A549 (cell line): ENCODE measurements around the gene ZNF282. TPM values are rescaled to one million over a fixed set of nuclear protein-coding genes. Genes with fewer than 3 reads are reported as not detected.

ENCODE experiments used
- ATAC-seq, 2 experiments: fragments of 200-7000 bp in 1 of 2; fragments of >200 bp in 1 of 2; cut with Nextera tagmentation in 1 of 2; cut with Tn5 transposase in 1 of 2; 3 replicates each; pipeline versions ENCODE4 v1.8.0 to v1.9.1; 2018 to 2020; ENCODE audit warnings: mild to moderate bottlenecking in 1 of 2, moderate library complexity in 1 of 2
- CTCF ChIA-PET: fragments of 300-600 bp; sonication (Branson Sonifier 250); formaldehyde crosslinking; extraction: SDS; loops from one replicate; lab custom pipeline; 2021; ENCODE audit warnings: antibody characterized with exemption, inconsistent platforms; lab: Yijun Ruan, JAX
- POLR2A ChIA-PET: fragments of 350-600 bp; formaldehyde crosslinking; extraction: SDS; loops from one replicate; lab custom pipeline; 2021; ENCODE audit warnings: antibody characterized with exemption, inconsistent platforms; lab: Yijun Ruan, JAX
- DNase-seq, 2 experiments: peaks; one replicate each; pipeline versions ENCODE4 v3.0.0 to v3.0.0-alpha.2; 2011 to 2016; ENCODE audit warnings: low read depth in 1 of 2, low spot score in 1 of 2
- FAIRE-seq: peaks from 2 replicates; lab custom pipeline; 2011; peaks lifted over from hg19 to GRCh38; lab: Jason Lieb, UNC
- H3K27ac ChIP-seq, 2 experiments: fragments of >200 bp; sonication (Bioruptor Twin); formaldehyde crosslinking; 3 replicates each; pipeline ENCODE4 v1.5.1; 2016 to 2017
- H3K4me1 ChIP-seq: fragments of >200 bp; sonication (Bioruptor Twin); formaldehyde crosslinking; 3 replicates; pipeline ENCODE4 v1.6.1; 2016
- H3K4me2 ChIP-seq: fragments of >200 bp; sonication (Bioruptor Twin); formaldehyde crosslinking; 3 replicates; pipeline ENCODE4 v1.6.1; 2016
- H3K4me3 ChIP-seq: fragments of >200 bp; sonication (Bioruptor Twin); formaldehyde crosslinking; 3 replicates; pipeline ENCODE4 v1.5.1; 2016
- H3K9me3 ChIP-seq: fragments of >200 bp; sonication (Bioruptor Twin); formaldehyde crosslinking; 3 replicates; pipeline ENCODE4 v1.6.1; 2016
- CBX8 ChIP-seq: fragments of 200-600 bp; sonication (generic); IDR thresholded peaks from 2 replicates; pipeline ENCODE4 v1.6.1; 2016
- CHD2 ChIP-seq: fragments of 150-350 bp; IDR thresholded peaks from 2 replicates; pipeline ENCODE4 v1.6.1; 2014; ENCODE audit warnings: low read length; ENCODE audit not compliant: partially characterized antibody
- ELK1 ChIP-seq: fragments of 150-350 bp; IDR thresholded peaks from 2 replicates; pipeline ENCODE4 v1.6.1; 2014; ENCODE audit warnings: low read depth, mild to moderate bottlenecking, low read length
- EP300 ChIP-seq, 2 experiments: fragments of >200 bp; sonication (Bioruptor Twin); formaldehyde crosslinking; IDR thresholded peaks; 2 replicates in 1 of 2; 3 replicates in 1 of 2; pipeline ENCODE4 v1.6.1; 2016 to 2017
- ESRRA ChIP-seq: fragments of 150-350 bp; IDR thresholded peaks from 2 replicates; pipeline ENCODE4 v1.6.1; 2014; ENCODE audit warnings: mild to moderate bottlenecking, low read length, borderline replicate concordance
- FOSB ChIP-seq: fragments of 250-450 bp; sonication (Bioruptor Pico); IDR thresholded peaks from 2 replicates; pipeline ENCODE4 v1.5.0; 2020; ENCODE audit warnings: mild to moderate bottlenecking, moderate library complexity
- FOSL2 ChIP-seq, 2 experiments: fragments of 450-650 bp in 1 of 2; fragments of >200 bp in 1 of 2; sonication (Bioruptor Twin) in 1 of 2; formaldehyde crosslinking; IDR thresholded peaks; 2 replicates each; pipeline versions ENCODE4 v1.5.0 to v1.6.1; 2016 to 2020; ENCODE audit warnings: mild to moderate bottlenecking in 1 of 2, moderate library complexity in 1 of 2
- FOXS1 ChIP-seq: fragments of 250-450 bp; sonication (Bioruptor Pico); IDR thresholded peaks from 2 replicates; pipeline ENCODE4 v1.5.0; 2020; ENCODE audit warnings: mild to moderate bottlenecking, moderate library complexity
- GATA3 ChIP-seq: IDR thresholded peaks from 2 replicates; pipeline ENCODE4 v1.6.1; 2012; ENCODE audit warnings: borderline replicate concordance
- HEYL ChIP-seq: fragments of 250-450 bp; sonication (Bioruptor Pico); IDR thresholded peaks from 2 replicates; pipeline ENCODE4 v1.8.0; 2021; ENCODE audit warnings: mild to moderate bottlenecking, moderate library complexity
- HOXB13 ChIP-seq: fragments of 250-450 bp; sonication (Bioruptor Pico); IDR thresholded peaks from 2 replicates; pipeline ENCODE4 v1.5.0; 2020; ENCODE audit warnings: low read depth, mild to moderate bottlenecking, moderate library complexity
- HOXB5 ChIP-seq: fragments of 250-450 bp; sonication (Bioruptor Pico); IDR thresholded peaks from 2 replicates; pipeline ENCODE4 v1.5.0; 2020; ENCODE audit warnings: mild to moderate bottlenecking, moderate library complexity
- JUN ChIP-seq, 2 experiments: fragments of >200 bp; sonication (Bioruptor Twin); formaldehyde crosslinking; IDR thresholded peaks; 2 replicates in 1 of 2; 3 replicates in 1 of 2; pipeline ENCODE4 v1.6.1; 2016 to 2017
- JUNB ChIP-seq: fragments of >200 bp; sonication (Bioruptor Twin); formaldehyde crosslinking; IDR thresholded peaks from 2 replicates; pipeline ENCODE4 v1.6.1; 2016
- KDM1A ChIP-seq: fragments of 200-600 bp; sonication (generic); IDR thresholded peaks from 2 replicates; pipeline ENCODE4 v1.6.1; 2016; ENCODE audit warnings: low read depth, mild to moderate bottlenecking
- MAZ ChIP-seq: fragments of 150-350 bp; IDR thresholded peaks from 2 replicates; pipeline ENCODE4 v1.6.1; 2014; ENCODE audit warnings: antibody characterized with exemption, low read depth, low read length, borderline replicate concordance
- MYC ChIP-seq: IDR thresholded peaks from 2 replicates; pipeline ENCODE4 v1.6.1; 2012; ENCODE audit warnings: mild to moderate bottlenecking, inconsistent platforms, low read length, improper control_type of control experiment, borderline replicate concordance
- PHF8 ChIP-seq: fragments of 200-600 bp; sonication (generic); IDR thresholded peaks from 2 replicates; pipeline ENCODE4 v1.6.1; 2016; ENCODE audit warnings: low read depth, mild to moderate bottlenecking, antibody characterized with exemption, moderate library complexity, borderline replicate concordance
- POLR2AphosphoS2 ChIP-seq: conservative IDR thresholded peaks from 2 replicates; pipeline ENCODE4 v1.6.1; 2012; ENCODE audit warnings: low read length, improper control_type of control experiment, inconsistent platforms
- TFCP2L1 ChIP-seq: fragments of 250-450 bp; sonication (Bioruptor Pico); IDR thresholded peaks from 2 replicates; pipeline ENCODE4 v1.5.0; 2021; ENCODE audit warnings: mild to moderate bottlenecking
- TP53 ChIP-seq: fragments of 250-450 bp; sonication (Bioruptor Pico); IDR thresholded peaks from 2 replicates; pipeline ENCODE4 v1.5.0; 2021; ENCODE audit warnings: mild to moderate bottlenecking, moderate library complexity
- USF2 ChIP-seq: fragments of 450-650 bp; IDR thresholded peaks from 2 replicates; pipeline ENCODE4 v1.6.1; 2014; ENCODE audit warnings: antibody characterized with exemption
- ZC3H11A ChIP-seq: fragments of 450-650 bp; IDR thresholded peaks from 2 replicates; pipeline ENCODE4 v1.6.1; 2014; ENCODE audit warnings: antibody characterized with exemption, mild to moderate bottlenecking
- ZFP36 ChIP-seq: fragments of 450-650 bp; IDR thresholded peaks from 2 replicates; pipeline ENCODE4 v1.6.1; 2014; ENCODE audit warnings: borderline replicate concordance; ENCODE audit not compliant: partially characterized antibody
- ZNF302 ChIP-seq: fragments of 250-450 bp; sonication (Bioruptor Pico); IDR thresholded peaks from 2 replicates; pipeline ENCODE4 v1.9.0; 2021; ENCODE audit warnings: inconsistent platforms, mild to moderate bottlenecking, moderate library complexity
- ZSCAN20 ChIP-seq: fragments of 250-450 bp; sonication (Bioruptor Pico); IDR thresholded peaks from 2 replicates; pipeline ENCODE4 v1.8.0; 2022; ENCODE audit warnings: mild to moderate bottlenecking, moderate library complexity
- WGBS: methylation state at CpG from one replicate; pipeline ENCODE4 v1.1.6; 2017; ENCODE audit errors: missing lambda C conversion rate; 5-methylcytosine and 5-hydroxymethylcytosine counted together
- polyA plus RNA-seq, 4 experiments: library from polyadenylated mRNA; depleted of rRNA in 3 of 4; stranded (reverse); fragments of >200 nt; fragmentation: RNase III in 1 of 4; extraction: RNeasy Plus Mini Kit Qiagen cat#74134 plus additional on column Dnase treatment in 1 of 4; gene quantifications; 2 replicates in 3 of 4; 3 replicates in 1 of 4; pipeline ENCODE4 v1.2.3, GENCODE V29; 2011 to 2017
- TF ChIP-seq, protein P1 (sequence below): fragments of >200 bp; sonication (Bioruptor Twin); formaldehyde crosslinking; IDR thresholded peaks from 3 replicates; pipeline ENCODE4 v1.6.1; 2016
- TF ChIP-seq, protein P2 (sequence below): fragments of 200-600 bp; sonication (generic); IDR thresholded peaks from 2 replicates; pipeline ENCODE4 v1.6.1; 2016; ENCODE audit warnings: antibody characterized with exemption, mild to moderate bottlenecking, moderate library complexity
- TF ChIP-seq, protein P3 (sequence below): fragments of 250-450 bp; sonication (Bioruptor Pico); IDR thresholded peaks from 2 replicates; pipeline ENCODE4 v1.5.0; 2021; ENCODE audit warnings: mild to moderate bottlenecking, moderate library complexity, borderline replicate concordance

The ZNF282 gene
- polyA plus RNA-seq, 2 of the 4 experiments (the other 2 are of a cell fraction): 11.9 to 18.4 TPM

GRCh38 chr7:149245244-149245643 is 49.9 kb downstream of the ZNF282 start (continued):
- no peak for TF ChIP-seq ELK1
- no peak for TF ChIP-seq TP53

GRCh38 chr7:149245744-149246143 is 50.4 kb downstream of the ZNF282 start:
- peaks cover 2% of the 10 kb centered on the region; the same call in 1 of the 3 replicates for H3K4me1 ChIP-seq
- TF ChIP-seq ZNF302 (CRISPR knock-in tag): no peak
- no peak for TF ChIP-seq MAZ
- TF ChIP-seq POLR2AphosphoS2: no peak
- no peak for TF ChIP-seq FOSL2 (IDR thresholded peaks at IDR 0.05)
- TF ChIP-seq FOSL2 (CRISPR knock-in tag; IDR thresholded peaks at IDR 0.05): no peak
- no peak for TF ChIP-seq ZFP36
- no peak for TF ChIP-seq FOSB (CRISPR knock-in tag)
- TF ChIP-seq EP300 (IDR thresholded peaks at IDR 0.05): no peak
- TF ChIP-seq TFCP2L1: no peak
- no peak for TF ChIP-seq FOXS1
- no peak for TF ChIP-seq MYC
- no peak for TF ChIP-seq ZSCAN20
- TF ChIP-seq GATA3: no peak
- TF ChIP-seq JUN (IDR thresholded peaks at IDR 0.05): no peak
- no peak for TF ChIP-seq HEYL (CRISPR knock-in tag)
- TF ChIP-seq, all 56 proteins: peak for 0
- FAIRE-seq (no peak), ATAC-seq (no peak), DNase-seq (no peak)
- Histone ChIP-seq H3K9me3 (peaks cover 12% of the 10 kb centered on the region), H3K4me2 (no peak overlapping the region), H3K27ac (no peak overlapping the region), H3K4me3 (no peak overlapping the region)
- ChIA-PET CTCF (interaction anchor here (0.9 to 8.6 kb wide), 3 partner anchors 9 to 50 kb away, joined by 3 to 78 read pairs (median 4); partner anchors contain the start of genes ZNF282 and ZNF783), POLR2A (no interaction called here)
- 96% methylated on average over 5 of the region's 5 CpGs for WGBS

DNA sequence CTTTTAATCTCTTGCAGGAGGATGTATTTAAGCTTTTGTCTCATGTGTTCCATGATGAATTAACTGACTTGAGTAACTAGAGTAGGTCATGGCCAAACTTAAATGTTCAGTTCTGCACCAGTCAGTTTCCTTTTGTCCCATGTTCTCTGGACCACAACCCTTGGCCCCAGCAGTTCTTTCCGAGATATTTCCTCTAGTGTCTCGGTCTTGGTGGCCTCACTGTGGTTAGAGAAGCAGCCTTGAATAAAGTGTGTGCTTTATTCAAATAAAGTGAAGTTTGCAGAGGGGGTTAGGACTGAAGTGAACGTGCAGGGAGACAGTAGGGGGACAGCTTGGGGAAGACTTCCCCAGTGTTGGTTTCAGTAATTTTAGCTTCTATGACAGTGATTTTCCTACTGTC is 53.4 kb downstream of the ZNF282 start:
- DNase-seq: no peak
- POLR2A ChIA-PET: no interaction called here
- ATAC-seq: no peak
- H3K4me2 ChIP-seq: no peak overlapping the region
- CTCF ChIA-PET: interaction anchor here (1.2 to 8.6 kb wide), 2 partner anchors 11 to 13 kb away, joined by 3 to 78 read pairs; partner anchors contain the start of gene ZNF783
- TF ChIP-seq PHF8: no peak
- TF ChIP-seq CBX8: no peak
- no peak for TF ChIP-seq CHD2
- TF ChIP-seq, protein P1, sequence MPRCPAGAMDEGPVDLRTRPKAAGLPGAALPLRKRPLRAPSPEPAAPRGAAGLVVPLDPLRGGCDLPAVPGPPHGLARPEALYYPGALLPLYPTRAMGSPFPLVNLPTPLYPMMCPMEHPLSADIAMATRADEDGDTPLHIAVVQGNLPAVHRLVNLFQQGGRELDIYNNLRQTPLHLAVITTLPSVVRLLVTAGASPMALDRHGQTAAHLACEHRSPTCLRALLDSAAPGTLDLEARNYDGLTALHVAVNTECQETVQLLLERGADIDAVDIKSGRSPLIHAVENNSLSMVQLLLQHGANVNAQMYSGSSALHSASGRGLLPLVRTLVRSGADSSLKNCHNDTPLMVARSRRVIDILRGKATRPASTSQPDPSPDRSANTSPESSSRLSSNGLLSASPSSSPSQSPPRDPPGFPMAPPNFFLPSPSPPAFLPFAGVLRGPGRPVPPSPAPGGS: no peak
- TF ChIP-seq FOSB (CRISPR knock-in tag): no peak
- TF ChIP-seq HOXB5 (CRISPR knock-in tag): no peak
- no peak for TF ChIP-seq JUNB
- no peak for TF ChIP-seq FOXS1
- TF ChIP-seq HOXB13 (CRISPR knock-in tag): no peak
- TF ChIP-seq, protein P2, sequence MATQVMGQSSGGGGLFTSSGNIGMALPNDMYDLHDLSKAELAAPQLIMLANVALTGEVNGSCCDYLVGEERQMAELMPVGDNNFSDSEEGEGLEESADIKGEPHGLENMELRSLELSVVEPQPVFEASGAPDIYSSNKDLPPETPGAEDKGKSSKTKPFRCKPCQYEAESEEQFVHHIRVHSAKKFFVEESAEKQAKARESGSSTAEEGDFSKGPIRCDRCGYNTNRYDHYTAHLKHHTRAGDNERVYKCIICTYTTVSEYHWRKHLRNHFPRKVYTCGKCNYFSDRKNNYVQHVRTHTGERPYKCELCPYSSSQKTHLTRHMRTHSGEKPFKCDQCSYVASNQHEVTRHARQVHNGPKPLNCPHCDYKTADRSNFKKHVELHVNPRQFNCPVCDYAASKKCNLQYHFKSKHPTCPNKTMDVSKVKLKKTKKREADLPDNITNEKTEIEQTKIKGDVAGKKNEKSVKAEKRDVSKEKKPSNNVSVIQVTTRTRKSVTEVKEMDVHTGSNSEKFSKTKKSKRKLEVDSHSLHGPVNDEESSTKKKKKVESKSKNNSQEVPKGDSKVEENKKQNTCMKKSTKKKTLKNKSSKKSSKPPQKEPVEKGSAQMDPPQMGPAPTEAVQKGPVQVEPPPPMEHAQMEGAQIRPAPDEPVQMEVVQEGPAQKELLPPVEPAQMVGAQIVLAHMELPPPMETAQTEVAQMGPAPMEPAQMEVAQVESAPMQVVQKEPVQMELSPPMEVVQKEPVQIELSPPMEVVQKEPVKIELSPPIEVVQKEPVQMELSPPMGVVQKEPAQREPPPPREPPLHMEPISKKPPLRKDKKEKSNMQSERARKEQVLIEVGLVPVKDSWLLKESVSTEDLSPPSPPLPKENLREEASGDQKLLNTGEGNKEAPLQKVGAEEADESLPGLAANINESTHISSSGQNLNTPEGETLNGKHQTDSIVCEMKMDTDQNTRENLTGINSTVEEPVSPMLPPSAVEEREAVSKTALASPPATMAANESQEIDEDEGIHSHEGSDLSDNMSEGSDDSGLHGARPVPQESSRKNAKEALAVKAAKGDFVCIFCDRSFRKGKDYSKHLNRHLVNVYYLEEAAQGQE: no peak
- no peak for TF ChIP-seq USF2
- no peak for TF ChIP-seq ZSCAN20
- no peak for TF ChIP-seq TP53
- TF ChIP-seq ZC3H11A: no peak
- no peak for TF ChIP-seq ESRRA
- TF ChIP-seq KDM1A: no peak
- TF ChIP-seq, protein P3, sequence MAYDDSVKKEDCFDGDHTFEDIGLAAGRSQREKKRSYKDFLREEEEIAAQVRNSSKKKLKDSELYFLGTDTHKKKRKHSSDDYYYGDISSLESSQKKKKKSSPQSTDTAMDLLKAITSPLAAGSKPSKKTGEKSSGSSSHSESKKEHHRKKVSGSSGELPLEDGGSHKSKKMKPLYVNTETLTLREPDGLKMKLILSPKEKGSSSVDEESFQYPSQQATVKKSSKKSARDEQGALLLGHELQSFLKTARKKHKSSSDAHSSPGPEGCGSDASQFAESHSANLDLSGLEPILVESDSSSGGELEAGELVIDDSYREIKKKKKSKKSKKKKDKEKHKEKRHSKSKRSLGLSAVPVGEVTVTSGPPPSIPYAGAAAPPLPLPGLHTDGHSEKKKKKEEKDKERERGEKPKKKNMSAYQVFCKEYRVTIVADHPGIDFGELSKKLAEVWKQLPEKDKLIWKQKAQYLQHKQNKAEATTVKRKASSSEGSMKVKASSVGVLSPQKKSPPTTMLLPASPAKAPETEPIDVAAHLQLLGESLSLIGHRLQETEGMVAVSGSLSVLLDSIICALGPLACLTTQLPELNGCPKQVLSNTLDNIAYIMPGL: no peak
- no peak overlapping the region for H3K27ac ChIP-seq
- no peaks in the 10 kb centered on the region for H3K4me1 ChIP-seq
- no peak overlapping the region for H3K4me3 ChIP-seq
- 87% methylated on average over 3 of the region's 3 CpGs for WGBS
- FAIRE-seq: no peak
- no peaks in the 10 kb centered on the region for H3K9me3 ChIP-seq
